ENCODE results near the gene DCAF11. TPM values are rescaled to one million over a fixed set of nuclear protein-coding genes. Genes with fewer than 3 reads are reported as not detected.

DCAF11 gene
- total and polyA plus RNA-seq, 2 of the 8 experiments (the other 6 are each of a cell fraction or from before 2014, with no cell fraction given): 60.4 to 63.6 TPM

- Histone ChIP-seq H3K56ac (replicated peaks; ENCODE audit: insufficient read length, low read depth, low read length) (peak within 1 kb of the TSS; percentile 52), H3K27me3 (replicated peaks in 1 of 4; ENCODE audit: control insufficient read depth in 3 of 4, extremely low read depth in 1 of 4, insufficient read depth in 3 of 4, low read length in 3 of 4) (no peaks in the 10 kb centered on the region), H3K4me1 (replicated peaks in 1 of 4; ENCODE audit: control insufficient read depth in 3 of 4, insufficient read depth in 4 of 4, low read length in 3 of 4) (peaks cover 0 to 10% (median 8%) of the 10 kb centered on the region in 4 experiments; a peak in 5 of 7 replicates), H4K8ac (ENCODE audit: extremely low read depth, insufficient read depth, low read length) (no peak within 1 kb of the TSS; the same call in 1 of the 2 replicates), H3K9ac (replicated peaks in 1 of 4; ENCODE audit: extremely low read depth in 1 of 4, low read depth in 3 of 4, low read length in 3 of 4) (peak within 1 kb of the TSS; percentile 66 to 73 (median 70)), H3K4me2 (ENCODE audit: insufficient read depth in 1 of 2, low read depth in 2 of 2, low read length in 2 of 2) (peak within 1 kb of the TSS; percentile 83 to 96), H3K14ac (ENCODE audit: insufficient read length) (no peak within 1 kb of the TSS), H3K18ac (ENCODE audit: extremely low read depth, low read length) (peak within 1 kb of the TSS; percentile 53; the same call in 1 of the 2 replicates), H2BK12ac (ENCODE audit: low read depth, low read length) (0 out of 2 replicates have a peak within 1 kb of the TSS, but pooled peaks have one; percentile 46), H3K4me3 (ENCODE audit: extremely low read depth in 1 of 4, insufficient read depth in 2 of 4, low read depth in 3 of 4, low read length in 4 of 4) (peak within 1 kb of the TSS; percentile 92 to 98 (median 96)), H4K5ac (ENCODE audit: insufficient read length, low read depth, low read length) (peak within 1 kb of the TSS; percentile 2), H3K9me3 (ENCODE audit: insufficient read depth in 2 of 2, low read depth in 1 of 2, low read length in 1 of 2) (no peaks in the 10 kb centered on the region), H4K20me1 (replicated peaks in 1 of 2; ENCODE audit: control insufficient read depth in 1 of 2, insufficient read depth in 2 of 2, low read length in 2 of 2) (peaks cover 0 to 18% of the 10 kb centered on the region in 2 experiments), H3K36me3 (ENCODE audit: control insufficient read depth in 2 of 4, insufficient read depth in 4 of 4, low read length in 3 of 4) (peaks cover 11 to 30% (median 24%) of the 10 kb centered on the region in 4 experiments), H3K23ac (ENCODE audit: insufficient read length) (no peak within 1 kb of the TSS), H2BK120ac (replicated peaks; ENCODE audit: low read depth, low read length) (no peak within 1 kb of the TSS), H2BK5ac (ENCODE audit: low read depth, low read length) (peak within 1 kb of the TSS; percentile 94), H3K23me2 (ENCODE audit: low read depth, low read length) (peaks cover 10% of the 10 kb centered on the region), H3K27ac (ENCODE audit: low read depth, low read length) (peak within 1 kb of the TSS; percentile 45; the same call in 1 of the 2 replicates), H2BK20ac (ENCODE audit: low read length) (no peak within 1 kb of the TSS), H3K79me2 (ENCODE audit: control insufficient read depth in 1 of 2, insufficient read depth in 2 of 2, low read length in 2 of 2) (peaks cover 0 to 28% of the 10 kb centered on the region in 2 experiments; a peak in 3 of 4 replicates), H3K4ac (replicated peaks; ENCODE audit: insufficient read length, low read depth, low read length) (no peak within 1 kb of the TSS), H2AK5ac (ENCODE audit: low read depth, low read length) (no peak within 1 kb of the TSS), H3K79me1 (ENCODE audit: low read depth, low read length) (peaks cover 11% of the 10 kb centered on the region; the same call in 1 of the 2 replicates), H4K91ac (replicated peaks; ENCODE audit: insufficient read length, low read length) (no peak within 1 kb of the TSS), H2BK15ac (ENCODE audit: low read length) (no peak within 1 kb of the TSS), H2AFZ (ENCODE audit: low read length) (peak within 1 kb of the TSS; percentile 83; the same call in 1 of the 2 replicates)
- POLR2A ChIA-PET (ENCODE audit: partially characterized antibody): interaction anchor here (0.6 to 9.6 kb wide), 21 partner anchors 9 to 1178 kb away, joined by 3 to 86 read pairs (median 5); partner anchors contain the start of genes CHMP4A, DCAF11, DHRS1 and IPO4
- FAIRE-seq: no peak
- 0% methylated on average over 13 of the region's 25 CpGs; no CpG with 5 or more reads in 1 of the 2 experiments for WGBS, 2 experiments (ENCODE audit: extremely low coverage in 1 of 2, insufficient coverage in 1 of 2, insufficient read length in 1 of 2, insufficient replicate concordance in 2 of 2, low coverage in 1 of 2, low lambda C conversion rate in 2 of 2, missing lambda C conversion rate in 1 of 2)
- CTCF ChIA-PET (ENCODE audit: partially characterized antibody): interaction anchor here (0.6 to 3.7 kb wide), 8 partner anchors 9 to 89 kb away, joined by 3 to 24 read pairs (median 5); partner anchors contain the start of genes DCAF11, IRF9 and PSME1
- peak in 1 of 2 experiments; percentile 93 for DNase-seq (ENCODE audit: low read depth in 1 of 2, low spot score in 2 of 2)
- TF ChIP-seq EGR1 (IDR thresholded peaks at IDR 0.05; ENCODE audit: borderline replicate concordance, low read depth, low read length) (peak; percentile 15; the same call in 1 of the 2 replicates), PHF8 (conservative IDR thresholded peaks at IDR 0.05; ENCODE audit: low read depth, low read length) (0 out of 2 replicates have a peak, but pooled peaks have one; percentile 12), EP300 (IDR thresholded peaks at IDR 0.05; ENCODE audit: borderline replicate concordance in 1 of 2, low read depth in 2 of 2, low read length in 2 of 2) (0 out of 3 replicates have a peak, but pooled peaks of 1 of the 2 experiments have one; percentile 22), POLR2A (IDR thresholded peaks at IDR 0.05; ENCODE audit: control extremely low read depth in 1 of 2, low read depth in 2 of 2, low read length in 2 of 2) (no peak; a peak in 1 of 3 replicates), TAF1 (IDR thresholded peaks at IDR 0.05; ENCODE audit: low read depth, low read length) (peak; percentile 73; the same call in 1 of the 2 replicates), CEBPB (IDR thresholded peaks at IDR 0.05; ENCODE audit: low read depth, low read length) (no peak), HDAC6 (IDR thresholded peaks at IDR 0.05; ENCODE audit: low read depth, low read length) (no peak), KDM5A (IDR thresholded peaks at IDR 0.05; ENCODE audit: low read length) (no peak), TEAD4 (IDR thresholded peaks at IDR 0.05; ENCODE audit: low read depth, low read length) (0 out of 2 replicates have a peak, but pooled peaks have one; percentile 10), SIN3A (conservative IDR thresholded peaks at IDR 0.05 in 1 of 2, IDR thresholded peaks at IDR 0.05 in 1 of 2; ENCODE audit: low read depth in 1 of 2, low read length in 2 of 2) (peak in 1 of 2 experiments; percentile 89; a peak in 2 of 4 replicates), KDM1A (IDR thresholded peaks at IDR 0.05; ENCODE audit: borderline replicate concordance, low read length) (no peak), TBP (IDR thresholded peaks at IDR 0.05; ENCODE audit: low read depth, low read length) (peak; percentile 61; the same call in 1 of the 2 replicates)
Observed at GRCh38 chr14:24146453-24146977, 31.9 kb downstream of the DCAF11 start, which contains the start of gene PSME2. TSS of gene PSME2 (minus strand) at chr14:24146610. CDS start at chr14:24146581, 29 bp downstream.

All from H1 (cell line).